ENCODE data around the gene CAPG. TPM values are rescaled to one million over a fixed set of nuclear protein-coding genes. Genes with fewer than 3 reads are reported as not detected.

CAPG gene
- total RNA-seq, 2 donors from 2014 or later: 58.4 to 83.6 TPM

Other genes starting within 250 kb of the CAPG start
- gene TGOLN2, start 82.4 kb downstream of the CAPG start, total RNA-seq: 100 to 1,000 TPM; 102 to 106 TPM
- 10 to 100 TPM; 26.8 to 31.8 TPM for gene RETSAT, start 55.8 kb downstream of the CAPG start, total RNA-seq
- gene ELMOD3, start 55.6 kb downstream of the CAPG start, total RNA-seq: 10 to 100 TPM; 19.3 to 23.7 TPM
- gene SH2D6, start 8.3 kb upstream of the CAPG start, total RNA-seq: 1 to 10 TPM; 3.2 to 4.0 TPM
- 100 to 1,000 TPM; 253 to 255 TPM for gene MAT2A, start 128.8 kb upstream of the CAPG start, total RNA-seq
- 10 to 100 TPM; 17.8 to 20.3 TPM for gene GGCX, start 151.1 kb upstream of the CAPG start, total RNA-seq
- gene VAMP8, start 167.2 kb upstream of the CAPG start, total RNA-seq: 10 to 100 TPM; 85.0 to 89.5 TPM
- 10 to 100 TPM; 73.3 to 78.9 TPM for gene VAMP5, start 174.1 kb upstream of the CAPG start, total RNA-seq
- gene RNF181, start 185.4 kb upstream of the CAPG start, total RNA-seq: 100 to 1,000 TPM; 114 to 129 TPM
- 1 to 10 TPM; 3.5 to 4.1 TPM for gene TMEM150A, start 192.3 kb upstream of the CAPG start, total RNA-seq
- 10 to 100 TPM; 38.9 to 48.9 TPM for gene C2orf68, start 201.7 kb upstream of the CAPG start, total RNA-seq
- gene USP39, start 205.8 kb upstream of the CAPG start, total RNA-seq: 10 to 100 TPM; 64.1 to 79.7 TPM